Stimulated activated CD8-positive, alpha-beta memory T cell treated with anti-CD3 and anti-CD28 coated beads, Interleukin-15, amount 100 ng/mL, for 1 hour (primary cell): ENCODE data around the gene UNKL.

ENCODE experiments used
- DNase-seq: peaks from one replicate; pipeline ENCODE4 v3.0.0-alpha.2; 2020; ENCODE audit warnings: low read depth

Gene UNKL

DNA sequence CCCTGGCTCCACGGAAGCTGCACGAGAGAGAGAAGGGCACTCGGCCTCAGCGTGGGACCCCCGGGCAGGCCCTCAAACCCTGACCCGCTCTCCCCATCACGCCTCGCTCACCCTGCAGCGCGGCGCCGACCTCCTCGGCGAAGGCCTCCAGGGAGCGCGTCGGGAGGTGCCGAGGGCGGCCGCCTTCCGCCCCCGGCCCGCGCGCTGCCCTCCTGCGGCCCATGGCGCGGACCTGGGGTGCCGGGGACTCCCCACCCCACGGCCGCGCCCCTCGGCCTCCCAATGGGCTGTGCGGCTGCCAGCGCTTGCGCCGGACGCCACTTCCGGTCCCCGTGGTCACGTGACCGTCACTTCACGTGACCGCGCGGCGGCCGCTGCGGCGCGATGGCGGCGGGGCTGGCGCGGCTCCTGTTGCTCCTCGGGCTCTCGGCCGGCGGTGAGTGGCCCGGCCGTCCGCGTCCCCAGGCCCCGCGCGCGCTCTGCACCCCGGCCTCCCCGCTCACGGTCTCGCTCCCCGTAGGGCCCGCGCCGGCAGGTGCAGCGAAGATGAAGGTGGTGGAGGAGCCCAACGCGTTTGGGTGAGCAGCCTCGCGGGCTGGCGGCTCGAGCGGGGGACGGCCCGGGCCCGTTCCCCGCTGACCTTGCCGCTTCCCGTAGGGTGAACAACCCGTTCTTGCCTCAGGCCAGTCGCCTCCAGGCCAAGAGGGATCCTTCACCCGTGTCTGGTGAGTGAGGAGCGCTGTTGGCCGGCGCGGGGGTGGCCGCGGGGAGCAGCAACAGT, 62.7 kb downstream of the UNKL start, which contains the start of the genes GNPTG and TSR3:
Gene GNPTG, plus strand, starts transcription at position 350 of the 781 bp plus-strand sequence. Its CDS starts 35 bp downstream, at position 385.
Gene TSR3, minus strand, starts transcription at position 297 of the 781 bp plus-strand sequence. Its CDS starts 74 bp downstream, at position 223.
- DNase-seq: peak; percentile 58

DNA sequence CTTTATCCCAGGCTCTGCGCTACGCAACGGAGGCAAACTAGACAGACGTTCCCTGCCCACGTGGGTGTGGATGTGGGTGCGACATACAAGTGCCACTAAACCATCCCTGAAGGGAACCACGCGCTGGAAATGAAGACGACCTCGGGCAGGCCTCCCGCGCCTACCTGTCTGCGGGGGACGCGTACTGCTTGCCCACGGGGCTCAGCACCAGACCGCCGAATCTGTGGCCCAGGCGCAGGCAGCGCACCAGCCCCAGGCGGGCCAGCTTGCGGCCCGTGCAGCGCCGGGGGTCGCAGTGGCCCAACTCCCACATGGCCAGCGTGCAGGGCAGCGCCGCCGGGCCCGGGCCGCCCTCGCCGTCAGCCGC, 63.3 kb downstream of the UNKL start:
- no peak for DNase-seq

GRCh38 chr16:1350691-1351090, 63.8 kb downstream of the UNKL start:
- no peak for DNase-seq

GRCh38 chr16:1349951-1350350, 64.6 kb downstream of the UNKL start:
- no peak for DNase-seq

DNA sequence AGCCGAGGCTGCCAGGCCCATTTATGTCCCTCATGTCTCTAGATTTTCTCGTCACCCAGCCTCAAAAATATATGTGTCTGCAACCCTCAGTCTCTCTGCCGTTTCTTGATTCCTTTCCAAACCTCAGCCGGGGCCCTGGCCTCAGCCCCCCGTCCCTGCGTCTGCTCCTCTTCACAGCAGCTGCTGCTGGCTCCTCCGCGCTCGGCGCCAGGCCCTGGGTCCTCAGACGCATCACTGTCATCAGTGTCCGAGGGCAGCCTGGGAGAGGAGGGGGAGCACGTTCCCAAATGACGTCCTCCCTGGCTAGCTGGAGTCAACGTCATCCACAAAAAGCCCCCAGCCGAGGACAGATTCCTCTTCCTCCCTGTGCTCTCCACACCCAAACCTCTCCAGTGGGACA, 65.2 kb downstream of the UNKL start:
- no peak for DNase-seq

DNA sequence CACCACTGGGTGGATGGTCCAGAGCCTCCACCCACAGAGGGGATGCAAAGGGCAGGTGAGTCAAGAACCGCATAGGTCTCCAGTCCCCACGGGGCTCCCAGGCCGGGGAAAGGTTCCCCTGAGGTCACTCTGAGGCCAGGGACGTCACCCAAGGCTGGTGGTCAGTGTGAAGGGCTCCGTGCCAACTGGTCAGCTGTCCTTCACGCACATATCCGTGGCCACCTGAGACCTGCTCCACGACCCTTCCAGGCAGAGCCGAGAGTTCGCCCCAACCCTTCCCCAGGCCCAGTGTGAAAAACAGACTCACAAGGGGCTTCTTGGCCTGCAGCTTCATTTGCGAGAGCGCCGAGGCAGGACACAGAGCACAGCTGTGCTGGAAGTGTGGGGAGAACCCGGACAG, 65.6 kb downstream of the UNKL start:
- no peak for DNase-seq

- no peak for DNase-seq
Measured at GRCh38 chr16:1348441-1348840, 66.1 kb downstream of the UNKL start.

- DNase-seq: no peak
Measured at GRCh38 chr16:1347962-1348361, 66.5 kb downstream of the UNKL start.

- no peak for DNase-seq
Measured at GRCh38 chr16:1347286-1347855, 67.1 kb downstream of the UNKL start.

DNA sequence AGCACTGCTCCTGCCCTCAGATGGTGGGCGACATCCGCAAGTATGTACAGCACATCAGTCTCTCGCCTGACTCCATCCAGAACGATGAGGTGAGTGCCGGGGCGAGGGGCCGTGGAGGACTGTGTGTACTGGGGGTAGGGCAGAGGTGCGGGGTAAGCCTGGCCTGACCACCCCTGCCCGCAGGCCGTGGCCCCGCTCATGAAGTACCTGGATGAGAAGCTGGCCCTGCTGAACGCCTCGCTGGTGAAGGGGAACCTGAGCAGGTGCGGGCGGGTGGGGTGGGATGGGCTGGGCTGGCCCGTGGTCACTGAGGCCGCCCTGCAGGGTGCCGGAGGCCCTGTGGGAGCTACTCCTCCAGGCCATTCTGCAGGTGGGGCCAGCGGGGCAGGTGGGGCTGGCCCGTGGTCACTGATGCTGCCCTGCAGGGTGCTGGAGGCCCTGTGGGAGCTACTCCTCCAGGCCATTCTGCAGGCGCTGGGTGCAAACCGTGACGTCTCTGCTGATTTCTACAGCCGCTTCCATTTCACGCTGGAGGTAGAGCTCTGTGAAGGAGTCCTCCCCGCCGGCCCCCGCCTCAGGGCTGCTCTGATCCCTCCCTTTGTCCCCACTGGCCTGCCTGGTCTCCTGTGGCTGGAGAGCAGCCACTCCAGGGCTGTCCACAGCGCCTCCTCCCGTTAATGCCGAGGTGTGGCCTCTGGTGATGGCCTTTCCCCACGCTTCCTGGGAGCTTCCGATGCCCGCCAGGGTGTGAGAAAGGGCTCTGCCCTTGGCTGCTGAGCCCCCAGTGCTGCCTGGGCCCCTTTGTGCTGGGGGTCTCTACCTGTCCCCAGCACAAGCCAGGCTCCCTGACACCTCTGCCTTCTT, 67.8 kb downstream of the UNKL start:
- DNase-seq: no peak

DNA sequence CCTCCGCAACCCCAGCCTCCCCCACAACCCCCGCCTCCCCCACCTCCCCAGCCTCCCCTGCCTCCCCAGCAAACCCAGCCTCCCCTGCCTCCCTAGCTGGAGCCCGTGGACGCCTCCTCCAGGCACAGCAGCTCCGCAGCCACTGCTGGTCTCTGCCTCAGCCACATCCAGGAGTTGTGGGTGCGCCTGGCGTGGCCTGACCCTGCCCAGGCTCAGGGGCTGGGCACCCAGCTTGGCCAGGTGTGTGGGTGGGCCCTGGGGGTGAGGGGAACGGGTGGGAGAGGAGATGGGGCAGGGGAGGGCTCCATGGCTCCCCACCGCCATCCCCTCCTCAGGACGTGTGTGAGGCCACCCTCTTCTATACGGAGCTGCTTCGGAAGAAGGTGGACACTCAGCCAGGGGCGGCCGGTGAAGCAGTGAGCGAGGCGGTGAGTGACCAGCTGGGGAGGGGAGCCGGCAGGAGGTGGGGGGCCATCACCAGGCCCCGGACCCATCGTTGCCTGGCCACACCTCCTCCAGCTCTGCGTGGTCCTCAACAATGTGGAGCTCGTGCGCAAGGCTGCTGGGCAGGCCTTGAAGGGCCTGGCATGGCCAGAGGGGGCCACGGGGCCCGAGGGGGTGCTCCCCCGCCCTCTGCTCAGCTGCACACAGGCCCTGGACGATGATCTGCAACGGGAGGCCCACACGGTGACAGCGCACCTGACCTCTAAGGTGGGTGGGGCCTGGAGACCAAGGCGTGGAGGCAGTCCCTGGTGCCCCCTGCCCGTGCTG, 68.7 kb downstream of the UNKL start:
- DNase-seq: no peak

GRCh38 chr16:1345087-1345486, 69.4 kb downstream of the UNKL start:
- DNase-seq: no peak

GRCh38 chr16:1344499-1344898, 70.0 kb downstream of the UNKL start:
- no peak for DNase-seq

GRCh38 chr16:1343428-1344242, 70.9 kb downstream of the UNKL start:
- no peak for DNase-seq

- peak; percentile 88 for DNase-seq
Measured at GRCh38 chr16:1342526-1343427, 71.7 kb downstream of the UNKL start.

- DNase-seq: no peak
Measured at GRCh38 chr16:1341495-1342420, 72.7 kb downstream of the UNKL start.

GRCh38 chr16:1340730-1341494, 73.6 kb downstream of the UNKL start:
- DNase-seq: no peak
